ENCODE data around the gene ADAMTSL1.

DNA sequence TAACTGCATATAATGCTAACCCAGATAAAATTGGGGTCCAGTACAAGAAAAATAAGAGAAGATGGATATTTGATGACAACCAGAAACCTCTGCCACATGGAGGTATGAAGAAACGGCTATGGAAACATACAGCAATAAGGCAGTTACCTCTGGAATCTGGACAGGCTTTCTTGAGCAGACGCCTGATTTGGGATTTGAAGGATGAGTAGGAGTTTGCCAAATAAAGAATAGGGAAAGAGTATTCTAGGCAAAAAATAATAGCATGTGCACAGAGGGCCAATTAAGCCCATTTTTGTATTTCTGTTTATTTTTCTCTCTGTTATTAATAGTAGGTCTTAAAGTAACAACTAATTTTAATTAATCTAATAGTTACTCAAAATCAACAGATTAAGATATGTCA lies 144.9 kb downstream of the ADAMTSL1 start:
- TF ChIP-seq REST (tag by site-specific recombination; IDR thresholded peaks at IDR 0.05) (no peak), CTCF (tag by site-specific recombination; IDR thresholded peaks at IDR 0.05) (no peak), ZNF10 (tag by site-specific recombination; IDR thresholded peaks at IDR 0.05) (no peak), ZNF140 (tag by site-specific recombination; IDR thresholded peaks at IDR 0.05) (no peak)
- TF ChIP-seq, protein P1, sequence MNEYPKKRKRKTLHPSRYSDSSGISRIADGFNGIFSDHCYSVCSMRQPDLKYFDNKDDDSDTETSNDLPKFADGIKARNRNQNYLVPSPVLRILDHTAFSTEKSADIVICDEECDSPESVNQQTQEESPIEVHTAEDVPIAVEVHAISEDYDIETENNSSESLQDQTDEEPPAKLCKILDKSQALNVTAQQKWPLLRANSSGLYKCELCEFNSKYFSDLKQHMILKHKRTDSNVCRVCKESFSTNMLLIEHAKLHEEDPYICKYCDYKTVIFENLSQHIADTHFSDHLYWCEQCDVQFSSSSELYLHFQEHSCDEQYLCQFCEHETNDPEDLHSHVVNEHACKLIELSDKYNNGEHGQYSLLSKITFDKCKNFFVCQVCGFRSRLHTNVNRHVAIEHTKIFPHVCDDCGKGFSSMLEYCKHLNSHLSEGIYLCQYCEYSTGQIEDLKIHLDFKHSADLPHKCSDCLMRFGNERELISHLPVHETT (tag by site-specific recombination; IDR thresholded peaks at IDR 0.05), result no peak
